SK-N-SH (cell line): ENCODE results near the gene MRPL58. TPM values are rescaled to one million over a fixed set of nuclear protein-coding genes. Genes with fewer than 3 reads are reported as not detected.

Experiments
- CTCF ChIA-PET: fragments of 300-600, 350-600 bp; formaldehyde crosslinking; extraction: SDS; loops from one replicate; lab custom pipeline; 2021; lab: Yijun Ruan, JAX
- POLR2A ChIA-PET: fragments of 350-600 bp; sonication (Branson Sonifier 250); formaldehyde crosslinking; extraction: SDS; loops from one replicate; lab custom pipeline; 2020; ENCODE audit warnings: antibody characterized with exemption, inconsistent platforms; lab: Yijun Ruan, JAX
- DNase-seq: peaks from one replicate; pipeline ENCODE4 v3.0.0; 2012
- H2AFZ ChIP-seq: fragments of 200-600 bp; sonication (generic); 2 replicates; pipeline ENCODE4 v1.8.1; 2016; ENCODE audit warnings: antibody characterized with exemption, mild to moderate bottlenecking, low read depth
- H3F3A ChIP-seq: fragments of 200-600 bp; sonication (generic); replicated peaks from 2 replicates; pipeline ENCODE3; 2016; ENCODE audit warnings: antibody characterized with exemption, mild to moderate bottlenecking; ENCODE audit not compliant: insufficient read depth
- H3K27ac ChIP-seq, 2 experiments: fragments of 200-500 bp in 1 of 2; fragments of 200-600 bp in 1 of 2; sonication (Bioruptor generic) in 1 of 2; sonication (generic), shearing (Covaris generic) in 1 of 2; 2 replicates each; pipeline versions ENCODE4 v1.5.1 to v1.6.1; 2014 to 2016; ENCODE audit warnings: low read depth in 2 of 2, inconsistent platforms in 1 of 2, low read length in 1 of 2, mild to moderate bottlenecking in 1 of 2, mixed read lengths in 1 of 2
- H3K27me3 ChIP-seq: fragments of 200-600 bp; sonication (generic), shearing (Covaris generic); 2 replicates; pipeline ENCODE4 v1.6.1; 2016; ENCODE audit warnings: mixed run types; ENCODE audit not compliant: insufficient read depth
- H3K36me3 ChIP-seq, 2 experiments: fragments of 200-500 bp in 1 of 2; fragments of 200-600 bp in 1 of 2; sonication (Bioruptor generic) in 1 of 2; sonication (generic) in 1 of 2; replicated peaks in 1 of 2; 2 replicates each; pipeline versions ENCODE3 to v1.5.1; 2014 to 2016; ENCODE audit warnings: low read length in 1 of 2, mild to moderate bottlenecking in 1 of 2; ENCODE audit not compliant: insufficient read depth in 2 of 2, control insufficient read depth in 1 of 2
- H3K4me1 ChIP-seq, 2 experiments: fragments of 200-500 bp in 1 of 2; fragments of 200-600 bp in 1 of 2; sonication (Bioruptor generic) in 1 of 2; sonication (generic), shearing (Covaris generic) in 1 of 2; 2 replicates each; pipeline versions ENCODE4 v1.5.1 to v1.6.1; 2014 to 2016; ENCODE audit warnings: low read depth in 1 of 2, low read length in 1 of 2, mixed run types in 1 of 2; ENCODE audit not compliant: insufficient read depth in 2 of 2, control insufficient read depth in 1 of 2
- H3K4me2 ChIP-seq: fragments of 200-600 bp; sonication (generic), shearing (Covaris generic); 2 replicates; pipeline ENCODE4 v1.6.1; 2017; ENCODE audit warnings: mixed run types
- H3K4me3 ChIP-seq, 2 experiments: fragments of 200-500 bp in 1 of 2; fragments of 200-600 bp in 1 of 2; sonication (Bioruptor generic) in 1 of 2; sonication (generic), shearing (Covaris generic) in 1 of 2; 2 replicates each; pipeline versions ENCODE4 v1.5.1 to v1.8.1; 2014 to 2016; ENCODE audit warnings: low read depth in 2 of 2, inconsistent platforms in 1 of 2, low read length in 1 of 2, mild to moderate bottlenecking in 1 of 2, mixed read lengths in 1 of 2, moderate library complexity in 1 of 2
- H3K79me2 ChIP-seq: fragments of 200-600 bp; sonication (generic); 2 replicates; pipeline ENCODE4 v1.8.1; 2017; ENCODE audit warnings: mild to moderate bottlenecking; ENCODE audit not compliant: insufficient read depth
- H3K9ac ChIP-seq: fragments of 200-600 bp; sonication (generic); 2 replicates; pipeline ENCODE4 v1.6.1; 2017; ENCODE audit warnings: mixed run types
- H3K9me2 ChIP-seq: fragments of 200-600 bp; sonication (generic); 2 replicates; pipeline ENCODE4 v1.6.1; 2017; ENCODE audit warnings: mixed run types
- H3K9me3 ChIP-seq: fragments of 200-600 bp; sonication (generic); 2 replicates; pipeline ENCODE4 v1.6.1; 2017; ENCODE audit warnings: mixed run types, mild to moderate bottlenecking, moderate library complexity
- H4K20me1 ChIP-seq: fragments of 200-600 bp; sonication (generic); 2 replicates; pipeline ENCODE4 v1.6.1; 2017; ENCODE audit warnings: mild to moderate bottlenecking, mixed run types; ENCODE audit not compliant: insufficient read depth
- CHD2 ChIP-seq: fragments of 150-350 bp; IDR thresholded peaks from 2 replicates; pipeline ENCODE4 v1.6.1; 2018; ENCODE audit warnings: low read length; ENCODE audit not compliant: partially characterized antibody
- ELF1 ChIP-seq: IDR thresholded peaks from 2 replicates; pipeline ENCODE4 v1.4.0; 2012
- EP300 ChIP-seq, 2 experiments: IDR thresholded peaks; 2 replicates each; pipeline versions ENCODE4 v1.4.0 to v1.6.1; 2012; ENCODE audit warnings: borderline replicate concordance in 1 of 2, low read depth in 1 of 2, low read length in 1 of 2
- FOSL2 ChIP-seq: IDR thresholded peaks from 2 replicates; pipeline ENCODE4 v1.4.0; 2012; ENCODE audit warnings: low read depth, mild to moderate bottlenecking, moderate library complexity, borderline replicate concordance
- FOXJ3 ChIP-seq: sonication (generic); formaldehyde crosslinking; IDR thresholded peaks from 2 replicates; pipeline ENCODE4 v1.5.1; 2020; ENCODE audit warnings: mild to moderate bottlenecking, missing genetic modification reagents
- FOXM1 ChIP-seq: IDR thresholded peaks from 2 replicates; pipeline ENCODE4 v1.4.0; 2012; ENCODE audit warnings: low read depth, mild to moderate bottlenecking
- GABPA ChIP-seq: IDR thresholded peaks from 2 replicates; pipeline ENCODE4 v1.4.0; 2012; ENCODE audit warnings: low read depth, mild to moderate bottlenecking
- GATA2 ChIP-seq: sonication (generic); formaldehyde crosslinking; IDR thresholded peaks from 2 replicates; pipeline ENCODE4 v1.5.0; 2020; ENCODE audit warnings: mild to moderate bottlenecking, missing genetic modification reagents
- IRF3 ChIP-seq: fragments of 150-350 bp; IDR thresholded peaks from 2 replicates; pipeline ENCODE4 v1.6.1; 2016; ENCODE audit warnings: mild to moderate bottlenecking, low read depth, low read length
- MEF2A ChIP-seq: IDR thresholded peaks from 2 replicates; pipeline ENCODE4 v1.4.0; 2012; ENCODE audit warnings: low read depth, borderline replicate concordance
- NFIC ChIP-seq: IDR thresholded peaks from 2 replicates; pipeline ENCODE4 v1.4.0; 2012; ENCODE audit warnings: borderline replicate concordance
- NRF1 ChIP-seq: IDR thresholded peaks from 2 replicates; pipeline ENCODE4 v1.6.1; 2012; ENCODE audit warnings: low read depth, mild to moderate bottlenecking, low read length
- RAD21 ChIP-seq: IDR thresholded peaks from 2 replicates; pipeline ENCODE4 v1.6.1; 2012; ENCODE audit warnings: mild to moderate bottlenecking, low read length
- RFX5 ChIP-seq: IDR thresholded peaks from 2 replicates; pipeline ENCODE4 v1.6.1; 2012; ENCODE audit warnings: mild to moderate bottlenecking, improper control_type of control experiment, low read length
- SIN3A ChIP-seq: IDR thresholded peaks from 2 replicates; pipeline ENCODE4 v1.6.1; 2012; ENCODE audit warnings: low read depth, mild to moderate bottlenecking, low read length, moderate library complexity, borderline replicate concordance
- SMC3 ChIP-seq: IDR thresholded peaks from 2 replicates; pipeline ENCODE4 v1.6.1; 2012; ENCODE audit warnings: low read depth, low read length, improper control_type of control experiment
- TCF12 ChIP-seq: IDR thresholded peaks from 2 replicates; pipeline ENCODE4 v1.4.0; 2012
- TEAD4 ChIP-seq: IDR thresholded peaks from 2 replicates; pipeline ENCODE4 v1.4.0; 2012; ENCODE audit warnings: mild to moderate bottlenecking, borderline replicate concordance; ENCODE audit not compliant: insufficient read depth
- ZBTB33 ChIP-seq: IDR thresholded peaks from 2 replicates; pipeline ENCODE4 v1.4.0; 2012; ENCODE audit warnings: low read depth, borderline replicate concordance
- WGBS: methylation state at CpG from one replicate; pipeline ENCODE4 v1.1.6; 2017; ENCODE audit warnings: low lambda C conversion rate; 5-methylcytosine and 5-hydroxymethylcytosine counted together
- polyA plus RNA-seq, 3 experiments: library from polyadenylated mRNA; depleted of rRNA; stranded (reverse); fragments of >200 nt; gene quantifications; 2 replicates each; pipeline ENCODE4 v1.2.3, GENCODE V29; 2012
- TF ChIP-seq, protein P1 (sequence below): IDR thresholded peaks from 2 replicates; pipeline ENCODE4; 2012
- TF ChIP-seq, protein P2 (sequence below): IDR thresholded peaks from 2 replicates; pipeline ENCODE4 v1.4.0; 2012; ENCODE audit warnings: low read depth

Gene MRPL58
- polyA plus RNA-seq, 1 of the 3 experiments (the other 2 are of a cell fraction), result 87.3 TPM

- WGBS, result under 1% methylated on average over 10 of the region's 10 CpGs
- Histone ChIP-seq H3K27me3 (no peaks in the 10 kb centered on the region), H3K4me1 (peaks cover 17 to 26% of the 10 kb centered on the region in 2 experiments; a peak in 3 of 4 replicates), H3K9me3 (no peaks in the 10 kb centered on the region), H3K9ac (peak overlapping the region; percentile 86), H3K9me2 (no peaks in the 10 kb centered on the region), H3K27ac (peak overlapping the region; percentile 88 to 95), H3K36me3 (peaks cover 3 to 5% of the 10 kb centered on the region in 2 experiments), H3F3A (peaks cover 16% of the 10 kb centered on the region), H2AFZ (peak overlapping the region; percentile 99; the same call in 1 of the 2 replicates), H3K4me3 (peak overlapping the region; percentile 65 to 77), H3K4me2 (peak overlapping the region; percentile 89), H4K20me1 (no peaks in the 10 kb centered on the region), H3K79me2 (peaks cover 48% of the 10 kb centered on the region)
- no peak for DNase-seq
- CTCF ChIA-PET, result interaction anchor here (0.9 to 19.8 kb wide), 20 partner anchors 8 to 257 kb away, joined by 3 to 295 read pairs (median 10); partner anchors contain the start of genes CDR2L, HID1, MIF4GD and OTOP2
- TF ChIP-seq EP300 (IDR thresholded peaks at IDR 0.05; ENCODE audit: borderline replicate concordance in 1 of 2, low read depth in 1 of 2, low read length in 1 of 2), result no peak
- TF ChIP-seq RFX5, result no peak
- TF ChIP-seq SIN3A, result no peak
- TF ChIP-seq, protein P1, sequence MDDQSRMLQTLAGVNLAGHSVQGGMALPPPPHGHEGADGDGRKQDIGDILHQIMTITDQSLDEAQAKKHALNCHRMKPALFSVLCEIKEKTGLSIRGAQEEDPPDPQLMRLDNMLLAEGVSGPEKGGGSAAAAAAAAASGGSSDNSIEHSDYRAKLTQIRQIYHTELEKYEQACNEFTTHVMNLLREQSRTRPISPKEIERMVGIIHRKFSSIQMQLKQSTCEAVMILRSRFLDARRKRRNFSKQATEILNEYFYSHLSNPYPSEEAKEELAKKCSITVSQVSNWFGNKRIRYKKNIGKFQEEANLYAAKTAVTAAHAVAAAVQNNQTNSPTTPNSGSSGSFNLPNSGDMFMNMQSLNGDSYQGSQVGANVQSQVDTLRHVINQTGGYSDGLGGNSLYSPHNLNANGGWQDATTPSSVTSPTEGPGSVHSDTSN, result no peak
- TF ChIP-seq CHD2, result no peak
- TF ChIP-seq FOXJ3 (CRISPR knock-in tag), result no peak
- no peak for TF ChIP-seq NRF1
- no peak for TF ChIP-seq TCF12
- TF ChIP-seq TEAD4, result no peak
- no peak for TF ChIP-seq ELF1
- no peak for TF ChIP-seq FOXM1
- TF ChIP-seq IRF3, result no peak
- no peak for TF ChIP-seq GATA2
- POLR2A ChIA-PET, result interaction anchor here (0.7 to 6.2 kb wide), 23 partner anchors 8 to 378 kb away, joined by 3 to 197 read pairs (median 4); partner anchors contain the start of genes CDR2L, FDXR, HID1 and KCTD2
These were observed 656 bp downstream of the MRPL58 start for GRCh38 chr17:75013092-75013559.

GRCh38 chr17:75019146-75019545 lies 6.7 kb downstream of the MRPL58 start:
- Histone ChIP-seq H3K9me3 (no peaks in the 10 kb centered on the region), H3K4me1 (no peaks in the 10 kb centered on the region), H2AFZ (no peak overlapping the region), H4K20me1 (no peaks in the 10 kb centered on the region), H3K27ac (no peak overlapping the region), H3K4me3 (no peak overlapping the region), H3K9me2 (no peaks in the 10 kb centered on the region), H3K27me3 (no peaks in the 10 kb centered on the region), H3K79me2 (peaks cover 33% of the 10 kb centered on the region), H3K4me2 (no peak overlapping the region), H3K9ac (no peak overlapping the region), H3F3A (no peaks in the 10 kb centered on the region), H3K36me3 (peaks cover 17 to 40% of the 10 kb centered on the region in 2 experiments)
- POLR2A ChIA-PET, result interaction anchor here (0.6 to 2.0 kb wide), 5 partner anchors 8 to 50 kb away, joined by 3 to 7 read pairs (median 5); partner anchors contain the start of gene CDR2L
- CTCF ChIA-PET, result interaction anchor here (0.9 to 2.9 kb wide), 2 partner anchors 58 to 95 kb away, joined by 3 to 18 read pairs; no protein-coding TSS in a partner anchor
- 91% methylated on average over 5 of the region's 5 CpGs for WGBS
- DNase-seq, result no peak
- TF ChIP-seq ZBTB33, result no peak
- no peak for TF ChIP-seq TCF12
- TF ChIP-seq, protein P2, sequence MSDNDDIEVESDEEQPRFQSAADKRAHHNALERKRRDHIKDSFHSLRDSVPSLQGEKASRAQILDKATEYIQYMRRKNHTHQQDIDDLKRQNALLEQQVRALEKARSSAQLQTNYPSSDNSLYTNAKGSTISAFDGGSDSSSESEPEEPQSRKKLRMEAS, result no peak
- TF ChIP-seq SMC3, result no peak
- no peak for TF ChIP-seq RAD21
- no peak for TF ChIP-seq TEAD4
- no peak for TF ChIP-seq CHD2
- TF ChIP-seq GABPA, result no peak
- no peak for TF ChIP-seq MEF2A
- TF ChIP-seq NFIC, result no peak
- no peak for TF ChIP-seq NRF1
- no peak for TF ChIP-seq FOSL2
- TF ChIP-seq IRF3, result no peak
